DND-41 (cell line): ENCODE measurements around the gene OR6F1.
"Not testable (repeated sequence)": the region's sequence is repeated elsewhere in the genome, so short reads cannot be mapped to it uniquely, and the experiment has no call there.

ENCODE experiments used
- ATAC-seq: fragments of 200-7000 bp; cut with Tn5 transposase; 3 replicates; pipeline ENCODE4 v1.9.1; 2021; ENCODE audit warnings: low read depth; ENCODE audit not compliant: insufficient read depth
- DNase-seq: peaks from one replicate; pipeline ENCODE4 v3.0.0-alpha.2; 2020
- H2AFZ ChIP-seq: 2 replicates; pipeline ENCODE4 v1.6.0; 2012; ENCODE audit warnings: low read depth, low read length
- H3K27ac ChIP-seq: 2 replicates; pipeline ENCODE4 v1.5.1; 2012; ENCODE audit warnings: low read length, inconsistent platforms
- H3K27me3 ChIP-seq: fragments of 200-600 bp; sonication (generic); 2 replicates; pipeline ENCODE4 v1.6.0; 2012; ENCODE audit warnings: low read length, mild to moderate bottlenecking, inconsistent platforms; ENCODE audit not compliant: insufficient read depth, poor library complexity
- H3K36me3 ChIP-seq: 2 replicates; pipeline ENCODE4 v1.5.1; 2012; ENCODE audit warnings: low read length, inconsistent platforms; ENCODE audit not compliant: insufficient read depth
- H3K4me1 ChIP-seq: 2 replicates; pipeline ENCODE4 v1.5.1; 2012; ENCODE audit warnings: mild to moderate bottlenecking, low read length; ENCODE audit not compliant: insufficient read depth
- H3K4me2 ChIP-seq: 2 replicates; pipeline ENCODE4 v1.6.0; 2012; ENCODE audit warnings: mild to moderate bottlenecking, moderate library complexity, low read length, inconsistent platforms; ENCODE audit not compliant: insufficient read depth
- H3K4me3 ChIP-seq, 2 experiments: fragments of 200-600 bp in 1 of 2; shearing (Covaris generic) in 1 of 2; 2 replicates each; pipeline ENCODE4 v1.5.1; 2012 to 2016; ENCODE audit warnings: inconsistent platforms in 2 of 2, low read length in 2 of 2, mild to moderate bottlenecking in 2 of 2, low read depth in 1 of 2, moderate library complexity in 1 of 2
- H3K79me2 ChIP-seq: 2 replicates; pipeline ENCODE4 v1.6.0; 2012; ENCODE audit warnings: low read length, inconsistent platforms; ENCODE audit not compliant: insufficient read depth
- H3K9ac ChIP-seq: 2 replicates; pipeline ENCODE4 v1.6.0; 2012; ENCODE audit warnings: low read depth, mild to moderate bottlenecking, inconsistent platforms, low read length, moderate library complexity
- H3K9me3 ChIP-seq: 2 replicates; pipeline ENCODE4 v1.5.1; 2012; ENCODE audit warnings: low read length, moderate library complexity, mild to moderate bottlenecking, inconsistent platforms; ENCODE audit not compliant: insufficient read depth, severe bottlenecking
- H4K20me1 ChIP-seq: 2 replicates; pipeline ENCODE4 v1.6.0; 2012; ENCODE audit warnings: low read length; ENCODE audit not compliant: insufficient read depth
- EZH2 ChIP-seq: IDR thresholded peaks from 3 replicates; pipeline ENCODE4 v1.6.1; 2012; ENCODE audit warnings: borderline replicate concordance, low read depth, mild to moderate bottlenecking, moderate library complexity, low read length, inconsistent platforms; ENCODE audit not compliant: severe bottlenecking
- TF ChIP-seq, protein P1 (sequence below): IDR thresholded peaks from 2 replicates; pipeline ENCODE4 v1.5.1; 2012; ENCODE audit warnings: borderline replicate concordance, low read length, moderate library complexity, mild to moderate bottlenecking; ENCODE audit not compliant: poor library complexity, severe bottlenecking; ENCODE audit errors: extremely low read depth

OR6F1 gene

DNA sequence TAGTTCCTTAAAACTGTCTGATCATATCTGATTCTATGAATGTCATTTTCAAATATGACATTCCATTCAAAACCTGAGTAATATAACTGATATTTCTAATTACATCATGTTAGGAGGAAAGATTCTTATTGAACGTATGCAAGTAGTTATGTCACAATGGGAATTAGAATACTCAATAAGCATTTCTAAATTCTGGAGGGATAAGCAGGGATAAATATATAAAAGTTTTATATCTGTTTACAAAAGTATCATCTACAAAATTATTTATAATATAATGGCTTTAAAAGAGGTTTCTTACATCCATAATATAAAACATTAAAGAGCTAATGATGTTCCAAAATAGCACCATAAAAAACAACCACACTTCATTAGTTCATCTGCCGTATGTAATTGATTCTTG, 31.6 kb upstream of the OR6F1 start, which contains the start of gene OR14A2:
OR14A2 (minus strand) TSS at position 101 of the 400 bp plus-strand sequence.
- Histone ChIP-seq H3K9ac (no peak within 1 kb of the TSS), H3K4me2 (no peak within 1 kb of the TSS), H3K9me3 (no peaks in the 10 kb centered on the region), H3K27ac (no peak within 1 kb of the TSS), H3K4me3 (no peak within 1 kb of the TSS), H3K4me1 (no peaks in the 10 kb centered on the region), H2AFZ (no peak within 1 kb of the TSS), H3K27me3 (no peaks in the 10 kb centered on the region), H4K20me1 (no peaks in the 10 kb centered on the region), H3K79me2 (no peaks in the 10 kb centered on the region), H3K36me3 (no peaks in the 10 kb centered on the region)
- no peak for TF ChIP-seq EZH2
- DNase-seq (no peak), ATAC-seq (no peak)

DNA sequence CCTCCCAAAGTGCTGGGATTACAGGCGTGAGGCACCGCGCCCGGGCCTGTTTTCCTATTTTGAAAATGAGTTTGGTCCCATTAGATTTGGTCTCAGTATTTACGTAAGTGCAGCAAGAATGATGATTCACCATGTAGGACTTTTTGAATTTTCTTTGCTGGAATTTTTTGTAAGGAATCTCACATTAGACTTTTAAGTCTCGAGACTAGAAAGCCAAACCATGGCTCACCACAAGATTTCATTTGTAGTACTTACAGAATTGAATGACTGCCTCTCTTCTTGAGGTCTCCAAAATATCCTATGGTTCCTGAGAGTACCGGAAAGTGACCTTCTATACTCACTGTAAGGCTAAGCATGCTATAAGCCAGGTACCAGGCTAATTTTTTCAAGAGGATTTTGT, 31.2 kb upstream of the OR6F1 start:
- no peak overlapping the region for H2AFZ ChIP-seq
- DNase-seq (no peak), ATAC-seq (no peak)
- H3K4me1 ChIP-seq, result no peaks in the 10 kb centered on the region
- TF ChIP-seq, protein P1, sequence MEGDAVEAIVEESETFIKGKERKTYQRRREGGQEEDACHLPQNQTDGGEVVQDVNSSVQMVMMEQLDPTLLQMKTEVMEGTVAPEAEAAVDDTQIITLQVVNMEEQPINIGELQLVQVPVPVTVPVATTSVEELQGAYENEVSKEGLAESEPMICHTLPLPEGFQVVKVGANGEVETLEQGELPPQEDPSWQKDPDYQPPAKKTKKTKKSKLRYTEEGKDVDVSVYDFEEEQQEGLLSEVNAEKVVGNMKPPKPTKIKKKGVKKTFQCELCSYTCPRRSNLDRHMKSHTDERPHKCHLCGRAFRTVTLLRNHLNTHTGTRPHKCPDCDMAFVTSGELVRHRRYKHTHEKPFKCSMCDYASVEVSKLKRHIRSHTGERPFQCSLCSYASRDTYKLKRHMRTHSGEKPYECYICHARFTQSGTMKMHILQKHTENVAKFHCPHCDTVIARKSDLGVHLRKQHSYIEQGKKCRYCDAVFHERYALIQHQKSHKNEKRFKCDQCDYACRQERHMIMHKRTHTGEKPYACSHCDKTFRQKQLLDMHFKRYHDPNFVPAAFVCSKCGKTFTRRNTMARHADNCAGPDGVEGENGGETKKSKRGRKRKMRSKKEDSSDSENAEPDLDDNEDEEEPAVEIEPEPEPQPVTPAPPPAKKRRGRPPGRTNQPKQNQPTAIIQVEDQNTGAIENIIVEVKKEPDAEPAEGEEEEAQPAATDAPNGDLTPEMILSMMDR, result no peak
- TF ChIP-seq EZH2, result no peak
- H3K36me3 ChIP-seq, result no peaks in the 10 kb centered on the region
- no peaks in the 10 kb centered on the region for H3K9me3 ChIP-seq
- H3K27ac ChIP-seq, result no peak overlapping the region
- no peaks in the 10 kb centered on the region for H4K20me1 ChIP-seq
- no peaks in the 10 kb centered on the region for H3K79me2 ChIP-seq
- H3K4me2 ChIP-seq, result no peak overlapping the region
- no peak overlapping the region for H3K4me3 ChIP-seq
- H3K27me3 ChIP-seq, result no peaks in the 10 kb centered on the region
- H3K9ac ChIP-seq, result no peak overlapping the region

DNA sequence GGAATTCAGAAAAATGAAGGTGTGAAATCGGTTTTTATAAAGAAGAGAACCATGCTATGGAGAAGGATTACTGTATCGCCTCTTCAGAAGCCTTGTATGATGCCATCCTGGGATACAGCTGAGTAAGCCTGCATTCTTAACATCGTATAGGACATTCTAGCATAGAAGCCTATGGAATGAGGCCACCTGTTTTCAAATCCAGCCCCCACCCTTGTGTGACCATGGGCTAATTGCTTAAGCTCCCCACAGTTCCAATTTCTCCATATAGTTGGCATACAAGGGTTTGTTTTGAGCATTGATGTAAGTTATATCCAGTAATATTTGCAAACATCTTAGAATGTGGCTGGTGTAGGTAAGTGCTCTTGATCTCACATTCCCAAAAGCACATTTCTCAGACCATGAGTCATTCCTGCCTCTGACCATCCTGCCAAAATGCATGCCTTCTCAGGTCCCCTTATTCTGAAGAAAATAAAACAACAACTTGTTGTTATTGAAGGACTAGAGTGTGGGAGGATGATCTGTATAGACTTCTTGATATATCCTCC, 30.0 kb upstream of the OR6F1 start:
- Histone ChIP-seq H3K4me2 (no peak overlapping the region), H2AFZ (no peak overlapping the region), H3K36me3 (no peaks in the 10 kb centered on the region), H3K4me3 (no peak overlapping the region), H3K9me3 (no peaks in the 10 kb centered on the region), H3K9ac (no peak overlapping the region), H3K27ac (no peak overlapping the region), H3K79me2 (no peaks in the 10 kb centered on the region), H3K27me3 (no peaks in the 10 kb centered on the region), H4K20me1 (no peaks in the 10 kb centered on the region), H3K4me1 (no peaks in the 10 kb centered on the region)
- ATAC-seq (no peak), DNase-seq (no peak)
- no peak for TF ChIP-seq EZH2
- TF ChIP-seq, protein P1, result no peak

DNA sequence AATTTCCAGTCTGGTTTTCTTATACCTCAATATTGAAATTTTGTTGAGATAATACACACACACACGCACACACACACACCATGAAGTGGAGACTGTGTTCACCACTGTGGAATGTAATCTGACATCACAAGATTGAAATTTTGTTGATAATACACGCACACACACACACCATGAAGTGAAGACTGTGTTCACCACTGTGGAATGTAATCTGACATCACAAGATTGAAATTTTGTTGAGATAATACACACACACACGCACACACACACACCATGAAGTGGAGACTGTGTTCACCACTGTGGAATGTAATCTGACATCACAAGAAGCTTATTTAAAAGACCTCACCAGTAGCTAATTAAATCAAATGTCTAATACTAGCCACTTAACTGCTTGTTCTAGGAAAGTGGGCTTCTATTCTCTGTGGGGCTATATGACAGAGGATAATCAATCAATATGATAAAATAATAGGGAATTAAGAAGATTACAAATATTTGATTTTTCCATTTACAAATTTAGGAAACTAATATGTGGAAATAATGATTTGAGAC, 25.8 kb upstream of the OR6F1 start:
- H3K79me2 ChIP-seq, DNase-seq, H3K36me3 ChIP-seq, H4K20me1 ChIP-seq, H3K4me2 ChIP-seq, H3K9ac ChIP-seq, H3K27me3 ChIP-seq, H3K27ac ChIP-seq, H3K4me1 ChIP-seq, H2AFZ ChIP-seq, ATAC-seq, H3K9me3 ChIP-seq, H3K4me3 ChIP-seq: not testable (repeated sequence)
